HEK293 (cell line): ENCODE results near the gene DCAF6.

Experiments
- BCL11A ChIP-seq: fragments of 450-650 bp; formaldehyde crosslinking; IDR thresholded peaks from 2 replicates; pipeline ENCODE4 v1.5.1; 2016; ENCODE audit warnings: low read depth, missing biosample characterization, missing genetic modification characterization
- GFI1B ChIP-seq: fragments of 450-650 bp; formaldehyde crosslinking; IDR thresholded peaks from 2 replicates; pipeline ENCODE4 v1.5.1; 2016; ENCODE audit warnings: missing biosample characterization, missing genetic modification characterization
- KLF16 ChIP-seq: fragments of 450-650 bp; formaldehyde crosslinking; IDR thresholded peaks from 2 replicates; pipeline ENCODE4 v1.5.1; 2017; ENCODE audit warnings: missing biosample characterization, missing genetic modification characterization
- MYNN ChIP-seq: fragments of 450-650 bp; formaldehyde crosslinking; IDR thresholded peaks from 2 replicates; pipeline ENCODE4 v1.5.1; 2016; ENCODE audit warnings: missing biosample characterization, missing genetic modification characterization, borderline replicate concordance
- OSR2 ChIP-seq: fragments of 450-650 bp; formaldehyde crosslinking; IDR thresholded peaks from 2 replicates; pipeline ENCODE4 v1.5.1; 2016; ENCODE audit warnings: missing biosample characterization, missing genetic modification characterization
- OVOL3 ChIP-seq: fragments of 450-650 bp; formaldehyde crosslinking; IDR thresholded peaks from 2 replicates; pipeline ENCODE4 v1.5.1; 2016; ENCODE audit warnings: missing biosample characterization, missing genetic modification characterization
- SP2 ChIP-seq: fragments of 450-650 bp; formaldehyde crosslinking; IDR thresholded peaks from 2 replicates; pipeline ENCODE4 v1.5.1; 2016; ENCODE audit warnings: missing biosample characterization, missing genetic modification characterization
- SP7 ChIP-seq: fragments of 450-650 bp; formaldehyde crosslinking; IDR thresholded peaks from 2 replicates; pipeline ENCODE4 v1.5.1; 2016; ENCODE audit warnings: missing biosample characterization, missing genetic modification characterization
- ZBTB1 ChIP-seq: fragments of 450-650 bp; formaldehyde crosslinking; IDR thresholded peaks from 2 replicates; pipeline ENCODE4 v1.5.1; 2016; ENCODE audit warnings: missing biosample characterization, missing genetic modification characterization
- ZBTB20 ChIP-seq: fragments of 450-650 bp; formaldehyde crosslinking; IDR thresholded peaks from 2 replicates; pipeline ENCODE4 v1.5.1; 2016; ENCODE audit warnings: missing biosample characterization, missing genetic modification characterization
- ZBTB8A ChIP-seq: fragments of 450-650 bp; formaldehyde crosslinking; IDR thresholded peaks from 2 replicates; pipeline ENCODE4 v1.5.1; 2016; ENCODE audit warnings: missing biosample characterization, missing genetic modification characterization
- ZFP37 ChIP-seq: fragments of 450-650 bp; formaldehyde crosslinking; IDR thresholded peaks from 2 replicates; pipeline ENCODE4 v1.5.1; 2016; ENCODE audit warnings: missing biosample characterization, missing genetic modification characterization
- ZNF133 ChIP-seq: fragments of 450-650 bp; formaldehyde crosslinking; IDR thresholded peaks from 2 replicates; pipeline ENCODE4 v1.5.1; 2016; ENCODE audit warnings: missing biosample characterization, missing genetic modification characterization
- ZNF2 ChIP-seq: fragments of 450-650 bp; formaldehyde crosslinking; IDR thresholded peaks from 2 replicates; pipeline ENCODE4 v1.5.1; 2016; ENCODE audit warnings: missing biosample characterization, missing genetic modification characterization
- ZNF23 ChIP-seq: fragments of 450-650 bp; formaldehyde crosslinking; IDR thresholded peaks from 2 replicates; pipeline ENCODE4 v1.5.1; 2016; ENCODE audit warnings: missing biosample characterization, missing genetic modification characterization, borderline replicate concordance
- ZNF24 ChIP-seq: fragments of 450-650 bp; formaldehyde crosslinking; IDR thresholded peaks from 2 replicates; pipeline ENCODE4 v1.5.1; 2016; ENCODE audit warnings: missing biosample characterization, missing genetic modification characterization
- ZNF324 ChIP-seq: fragments of 450-650 bp; formaldehyde crosslinking; IDR thresholded peaks from 2 replicates; pipeline ENCODE4 v1.5.1; 2016; ENCODE audit warnings: missing biosample characterization, missing genetic modification characterization
- ZNF335 ChIP-seq: fragments of 450-650 bp; formaldehyde crosslinking; conservative IDR thresholded peaks from 2 replicates; pipeline ENCODE4 v1.5.1; 2016; ENCODE audit warnings: missing biosample characterization, missing genetic modification characterization
- ZNF423 ChIP-seq: fragments of 450-650 bp; formaldehyde crosslinking; IDR thresholded peaks from 2 replicates; pipeline ENCODE4 v1.5.1; 2016; ENCODE audit warnings: missing biosample characterization, missing genetic modification characterization
- ZNF521 ChIP-seq: fragments of 450-650 bp; formaldehyde crosslinking; IDR thresholded peaks from 2 replicates; pipeline ENCODE4 v1.5.1; 2017; ENCODE audit warnings: missing biosample characterization, mild to moderate bottlenecking, missing genetic modification characterization
- ZNF561 ChIP-seq: fragments of 450-650 bp; IDR thresholded peaks from 2 replicates; pipeline ENCODE4 v1.5.1; 2018; ENCODE audit warnings: missing biosample characterization, missing genetic modification characterization, borderline replicate concordance
- ZNF600 ChIP-seq: fragments of 450-650 bp; formaldehyde crosslinking; IDR thresholded peaks from 2 replicates; pipeline ENCODE4 v1.5.1; 2016; ENCODE audit warnings: missing biosample characterization, missing genetic modification characterization
- ZNF610 ChIP-seq: fragments of 450-650 bp; formaldehyde crosslinking; IDR thresholded peaks from 2 replicates; pipeline ENCODE4 v1.5.1; 2016; ENCODE audit warnings: missing biosample characterization, missing genetic modification characterization, borderline replicate concordance
- ZNF654 ChIP-seq: fragments of 450-650 bp; formaldehyde crosslinking; IDR thresholded peaks from 2 replicates; pipeline ENCODE4 v1.5.1; 2016; ENCODE audit warnings: low read depth, missing biosample characterization, missing genetic modification characterization
- ZNF658 ChIP-seq: fragments of 450-650 bp; formaldehyde crosslinking; IDR thresholded peaks from 2 replicates; pipeline ENCODE4; 2016; ENCODE audit warnings: missing biosample characterization, missing genetic modification characterization
- ZNF664 ChIP-seq: fragments of 450-650 bp; formaldehyde crosslinking; IDR thresholded peaks from 2 replicates; pipeline ENCODE4 v1.5.1; 2016; ENCODE audit warnings: missing biosample characterization, missing genetic modification characterization
- ZNF747 ChIP-seq: fragments of 450-650 bp; formaldehyde crosslinking; IDR thresholded peaks from 2 replicates; pipeline ENCODE4 v1.5.1; 2016; ENCODE audit warnings: missing biosample characterization, missing genetic modification characterization
- ZNF792 ChIP-seq: fragments of 450-650 bp; formaldehyde crosslinking; IDR thresholded peaks from 2 replicates; pipeline ENCODE4 v1.5.1; 2016; ENCODE audit warnings: missing biosample characterization, missing genetic modification characterization
- ZNF830 ChIP-seq: fragments of 450-650 bp; IDR thresholded peaks from 2 replicates; pipeline ENCODE4 v1.5.0; 2018; ENCODE audit warnings: missing biosample characterization, missing genetic modification characterization, low read depth, mild to moderate bottlenecking, moderate library complexity
- ZXDB ChIP-seq: fragments of 450-650 bp; formaldehyde crosslinking; IDR thresholded peaks from 2 replicates; pipeline ENCODE4 v1.5.1; 2016; ENCODE audit warnings: missing biosample characterization, missing genetic modification characterization
- TF ChIP-seq, protein P1 (sequence below): fragments of 450-650 bp; formaldehyde crosslinking; conservative IDR thresholded peaks from 2 replicates; pipeline ENCODE4 v1.5.1; 2016; ENCODE audit warnings: low read depth, missing biosample characterization, missing genetic modification characterization
- TF ChIP-seq, protein P2 (sequence below): fragments of 450-650 bp; formaldehyde crosslinking; IDR thresholded peaks from 2 replicates; pipeline ENCODE4 v1.5.1; 2016; ENCODE audit warnings: missing biosample characterization, missing genetic modification characterization
- TF ChIP-seq, protein P3 (sequence below): fragments of 450-650 bp; formaldehyde crosslinking; IDR thresholded peaks from 2 replicates; pipeline ENCODE4 v1.5.1; 2016; ENCODE audit warnings: missing biosample characterization, missing genetic modification characterization
- TF ChIP-seq, protein P4 (sequence below): fragments of 450-650 bp; formaldehyde crosslinking; IDR thresholded peaks from 2 replicates; pipeline ENCODE4 v1.5.1; 2016; ENCODE audit warnings: missing biosample characterization, missing genetic modification characterization
- TF ChIP-seq, protein P5 (sequence below): fragments of 450-650 bp; formaldehyde crosslinking; IDR thresholded peaks from 2 replicates; pipeline ENCODE4 v1.5.1; 2016; ENCODE audit warnings: missing biosample characterization, missing genetic modification characterization

Gene DCAF6

DNA sequence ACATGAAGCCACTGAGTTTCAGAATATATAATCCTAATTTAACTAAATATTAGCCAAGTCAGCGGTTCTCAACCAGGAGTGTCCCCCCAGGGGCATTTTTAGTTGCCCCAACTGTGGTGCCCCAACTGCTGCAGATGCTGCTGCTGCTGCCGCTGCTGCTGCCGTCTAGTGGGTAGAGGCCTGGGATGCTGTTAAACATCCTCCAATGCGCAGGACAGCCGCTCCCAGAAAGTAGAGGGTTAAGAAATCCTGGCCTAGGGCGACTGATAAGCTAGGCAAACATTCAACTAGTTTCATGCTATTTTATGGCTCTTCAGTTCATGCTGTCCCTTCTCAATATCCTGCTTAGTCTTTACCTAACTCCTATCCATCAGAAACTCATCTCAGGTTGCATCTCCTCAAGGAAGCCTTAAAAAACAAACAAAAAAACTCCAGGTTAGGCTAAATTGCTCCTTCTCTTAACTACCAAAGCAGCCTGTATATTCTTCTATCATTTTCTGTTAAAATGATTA is 9.9 kb upstream of the DCAF6 start (continued):
- TF ChIP-seq ZNF133 (tag by site-specific recombination) (no peak), ZNF24 (tag by site-specific recombination) (peak; percentile 64; the same call in 1 of the 2 replicates), ZNF792 (tag by site-specific recombination) (no peak), SP7 (no peak; the same call in 1 of the 2 replicates), OSR2 (tag by site-specific recombination) (peak; percentile 92), SP2 (tag by site-specific recombination) (no peak), ZBTB20 (tag by site-specific recombination) (no peak), ZNF830 (tag by site-specific recombination) (no peak), ZBTB1 (tag by site-specific recombination) (no peak), ZFP37 (no peak), ZNF600 (tag by site-specific recombination) (peak; percentile 72), BCL11A (tag by site-specific recombination) (0 out of 2 replicates have a peak, but pooled peaks have one; percentile 26), ZNF335 (tag by site-specific recombination) (0 out of 2 replicates have a peak, but pooled peaks have one; percentile 34), ZNF658 (tag by site-specific recombination) (no peak), ZNF610 (tag by site-specific recombination) (peak; percentile 96), ZNF521 (no peak), MYNN (tag by site-specific recombination) (no peak), ZNF747 (tag by site-specific recombination) (no peak), ZNF561 (tag by site-specific recombination) (0 out of 2 replicates have a peak, but pooled peaks have one; percentile 43), ZNF664 (tag by site-specific recombination) (peak; percentile 15; the same call in 1 of the 2 replicates), OVOL3 (tag by site-specific recombination) (0 out of 2 replicates have a peak, but pooled peaks have one; percentile 44), ZNF23 (tag by site-specific recombination) (no peak), GFI1B (peak; percentile 96), ZBTB8A (tag by site-specific recombination) (peak; percentile 67), KLF16 (tag by site-specific recombination) (no peak), ZNF423 (tag by site-specific recombination) (no peak), ZNF2 (tag by site-specific recombination) (no peak), ZNF324 (tag by site-specific recombination) (no peak), ZNF654 (tag by site-specific recombination) (no peak; the same call in 1 of the 2 replicates), ZXDB (peak; percentile 92)
- TF ChIP-seq, protein P1, sequence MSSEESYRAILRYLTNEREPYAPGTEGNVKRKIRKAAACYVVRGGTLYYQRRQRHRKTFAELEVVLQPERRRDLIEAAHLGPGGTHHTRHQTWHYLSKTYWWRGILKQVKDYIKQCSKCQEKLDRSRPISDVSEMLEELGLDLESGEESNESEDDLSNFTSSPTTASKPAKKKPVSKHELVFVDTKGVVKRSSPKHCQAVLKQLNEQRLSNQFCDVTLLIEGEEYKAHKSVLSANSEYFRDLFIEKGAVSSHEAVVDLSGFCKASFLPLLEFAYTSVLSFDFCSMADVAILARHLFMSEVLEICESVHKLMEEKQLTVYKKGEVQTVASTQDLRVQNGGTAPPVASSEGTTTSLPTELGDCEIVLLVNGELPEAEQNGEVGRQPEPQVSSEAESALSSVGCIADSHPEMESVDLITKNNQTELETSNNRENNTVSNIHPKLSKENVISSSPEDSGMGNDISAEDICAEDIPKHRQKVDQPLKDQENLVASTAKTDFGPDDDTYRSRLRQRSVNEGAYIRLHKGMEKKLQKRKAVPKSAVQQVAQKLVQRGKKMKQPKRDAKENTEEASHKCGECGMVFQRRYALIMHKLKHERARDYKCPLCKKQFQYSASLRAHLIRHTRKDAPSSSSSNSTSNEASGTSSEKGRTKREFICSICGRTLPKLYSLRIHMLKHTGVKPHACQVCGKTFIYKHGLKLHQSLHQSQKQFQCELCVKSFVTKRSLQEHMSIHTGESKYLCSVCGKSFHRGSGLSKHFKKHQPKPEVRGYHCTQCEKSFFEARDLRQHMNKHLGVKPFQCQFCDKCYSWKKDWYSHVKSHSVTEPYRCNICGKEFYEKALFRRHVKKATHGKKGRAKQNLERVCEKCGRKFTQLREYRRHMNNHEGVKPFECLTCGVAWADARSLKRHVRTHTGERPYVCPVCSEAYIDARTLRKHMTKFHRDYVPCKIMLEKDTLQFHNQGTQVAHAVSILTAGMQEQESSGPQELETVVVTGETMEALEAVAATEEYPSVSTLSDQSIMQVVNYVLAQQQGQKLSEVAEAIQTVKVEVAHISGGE (tag by site-specific recombination): no peak
- TF ChIP-seq, protein P2, sequence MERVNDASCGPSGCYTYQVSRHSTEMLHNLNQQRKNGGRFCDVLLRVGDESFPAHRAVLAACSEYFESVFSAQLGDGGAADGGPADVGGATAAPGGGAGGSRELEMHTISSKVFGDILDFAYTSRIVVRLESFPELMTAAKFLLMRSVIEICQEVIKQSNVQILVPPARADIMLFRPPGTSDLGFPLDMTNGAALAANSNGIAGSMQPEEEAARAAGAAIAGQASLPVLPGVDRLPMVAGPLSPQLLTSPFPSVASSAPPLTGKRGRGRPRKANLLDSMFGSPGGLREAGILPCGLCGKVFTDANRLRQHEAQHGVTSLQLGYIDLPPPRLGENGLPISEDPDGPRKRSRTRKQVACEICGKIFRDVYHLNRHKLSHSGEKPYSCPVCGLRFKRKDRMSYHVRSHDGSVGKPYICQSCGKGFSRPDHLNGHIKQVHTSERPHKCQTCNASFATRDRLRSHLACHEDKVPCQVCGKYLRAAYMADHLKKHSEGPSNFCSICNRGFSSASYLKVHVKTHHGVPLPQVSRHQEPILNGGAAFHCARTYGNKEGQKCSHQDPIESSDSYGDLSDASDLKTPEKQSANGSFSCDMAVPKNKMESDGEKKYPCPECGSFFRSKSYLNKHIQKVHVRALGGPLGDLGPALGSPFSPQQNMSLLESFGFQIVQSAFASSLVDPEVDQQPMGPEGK: peak; percentile 55
- TF ChIP-seq, protein P3, sequence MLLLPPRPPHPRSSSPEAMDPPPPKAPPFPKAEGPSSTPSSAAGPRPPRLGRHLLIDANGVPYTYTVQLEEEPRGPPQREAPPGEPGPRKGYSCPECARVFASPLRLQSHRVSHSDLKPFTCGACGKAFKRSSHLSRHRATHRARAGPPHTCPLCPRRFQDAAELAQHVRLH (tag by site-specific recombination): peak; percentile 88
- TF ChIP-seq, protein P4, sequence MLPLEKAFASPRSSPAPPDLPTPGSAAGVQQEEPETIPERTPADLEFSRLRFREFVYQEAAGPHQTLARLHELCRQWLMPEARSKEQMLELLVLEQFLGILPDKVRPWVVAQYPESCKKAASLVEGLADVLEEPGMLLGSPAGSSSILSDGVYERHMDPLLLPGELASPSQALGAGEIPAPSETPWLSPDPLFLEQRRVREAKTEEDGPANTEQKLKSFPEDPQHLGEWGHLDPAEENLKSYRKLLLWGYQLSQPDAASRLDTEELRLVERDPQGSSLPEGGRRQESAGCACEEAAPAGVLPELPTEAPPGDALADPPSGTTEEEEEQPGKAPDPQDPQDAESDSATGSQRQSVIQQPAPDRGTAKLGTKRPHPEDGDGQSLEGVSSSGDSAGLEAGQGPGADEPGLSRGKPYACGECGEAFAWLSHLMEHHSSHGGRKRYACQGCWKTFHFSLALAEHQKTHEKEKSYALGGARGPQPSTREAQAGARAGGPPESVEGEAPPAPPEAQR (tag by site-specific recombination): no peak
- TF ChIP-seq, protein P5, sequence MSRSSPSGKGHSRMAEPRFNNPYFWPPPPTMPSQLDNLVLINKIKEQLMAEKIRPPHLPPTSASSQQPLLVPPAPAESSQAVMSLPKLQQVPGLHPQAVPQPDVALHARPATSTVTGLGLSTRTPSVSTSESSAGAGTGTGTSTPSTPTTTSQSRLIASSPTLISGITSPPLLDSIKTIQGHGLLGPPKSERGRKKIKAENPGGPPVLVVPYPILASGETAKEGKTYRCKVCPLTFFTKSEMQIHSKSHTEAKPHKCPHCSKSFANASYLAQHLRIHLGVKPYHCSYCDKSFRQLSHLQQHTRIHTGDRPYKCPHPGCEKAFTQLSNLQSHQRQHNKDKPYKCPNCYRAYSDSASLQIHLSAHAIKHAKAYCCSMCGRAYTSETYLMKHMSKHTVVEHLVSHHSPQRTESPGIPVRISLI (tag by site-specific recombination): peak; percentile 51; the same call in 1 of the 2 replicates
